Activated CD4-positive, alpha-beta T cell treated with anti-CD3 and anti-CD28 coated beads, Interleukin-2, Interleukin-6, amounts not matched to agents 100 ng/mL and 50 ng/mL, durations not matched to agents 16 hours and 8 hours (primary cell): ENCODE results near the gene NRAP.

ENCODE experiments used
- DNase-seq: peaks from one replicate; pipeline ENCODE4 v3.0.0-alpha.2; 2020

Gene NRAP

GRCh38 chr10:113630929-113631533 is 32.8 kb downstream of the NRAP start:
- no peak for DNase-seq

GRCh38 chr10:113628607-113629153 is 35.2 kb downstream of the NRAP start:
- DNase-seq: no peak

- no peak for DNase-seq
Measured at GRCh38 chr10:113627836-113628235, 36.0 kb downstream of the NRAP start.

GRCh38 chr10:113626809-113627355 is 37.0 kb downstream of the NRAP start:
- no peak for DNase-seq

- DNase-seq: no peak
Measured at GRCh38 chr10:113625461-113626186, 38.2 kb downstream of the NRAP start.

GRCh38 chr10:113622831-113623230 is 41.0 kb downstream of the NRAP start:
- no peak for DNase-seq

GRCh38 chr10:113621799-113622198 is 42.0 kb downstream of the NRAP start:
- DNase-seq: no peak

GRCh38 chr10:113620936-113621335 is 42.9 kb downstream of the NRAP start:
- no peak for DNase-seq

GRCh38 chr10:113620511-113620910 is 43.3 kb downstream of the NRAP start:
- DNase-seq: no peak

- no peak for DNase-seq
Measured at GRCh38 chr10:113619401-113619800, 44.4 kb downstream of the NRAP start.

GRCh38 chr10:113618338-113618737 is 45.5 kb downstream of the NRAP start:
- no peak for DNase-seq

GRCh38 chr10:113617086-113617485 is 46.8 kb downstream of the NRAP start:
- DNase-seq: no peak

GRCh38 chr10:113616244-113617074 is 47.4 kb downstream of the NRAP start:
- no peak for DNase-seq

- no peak for DNase-seq
Measured at GRCh38 chr10:113613977-113614690, 49.7 kb downstream of the NRAP start.

- no peak for DNase-seq
Measured at GRCh38 chr10:113613427-113613826, 50.4 kb downstream of the NRAP start.

- DNase-seq: no peak
Measured at GRCh38 chr10:113612154-113612553, 51.7 kb downstream of the NRAP start.

GRCh38 chr10:113610631-113611601 is 52.9 kb downstream of the NRAP start:
- DNase-seq: no peak

- DNase-seq: no peak
Measured at GRCh38 chr10:113609704-113610108, 54.1 kb downstream of the NRAP start.

- no peak for DNase-seq
Measured at GRCh38 chr10:113605268-113605978, 58.4 kb downstream of the NRAP start.

GRCh38 chr10:113604572-113604971 is 59.3 kb downstream of the NRAP start:
- DNase-seq: no peak
